ENCODE measurements around the gene MFSD6. TPM values are rescaled to one million over a fixed set of nuclear protein-coding genes. Genes with fewer than 3 reads are reported as not detected.

MFSD6 gene
- total RNA-seq, 2 donors from 2014 or later = 13.5 to 20.8 TPM

DNA sequence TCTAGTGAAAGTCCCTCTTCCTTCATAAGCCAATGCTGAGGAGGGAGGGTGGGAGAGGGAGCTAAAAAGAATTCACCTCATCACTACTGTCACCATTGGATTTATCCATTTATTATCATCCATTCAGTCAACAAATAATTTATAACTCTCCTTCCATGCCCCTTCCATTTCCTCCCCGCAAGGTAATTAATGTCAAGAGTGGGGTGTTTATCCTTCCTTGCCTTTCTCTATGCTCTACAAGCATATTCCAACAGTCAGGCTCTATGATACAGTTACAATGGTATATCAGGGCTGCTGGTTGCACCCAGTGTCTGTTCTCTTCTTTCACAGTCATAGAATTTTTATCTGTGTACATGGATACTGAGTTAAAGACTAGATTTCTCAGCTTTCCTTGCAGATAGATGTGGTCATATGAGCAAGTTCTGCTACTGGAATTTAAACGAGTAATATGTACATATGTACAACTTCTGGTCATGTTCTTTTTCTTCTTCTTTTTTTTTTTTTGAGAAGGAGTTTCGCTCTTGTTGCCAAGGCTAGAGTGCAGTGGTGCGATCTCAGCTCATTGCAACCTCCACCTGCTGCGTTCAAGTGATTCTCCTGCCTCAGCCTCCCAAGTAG, 5.1 kb upstream of the MFSD6 start:
- no peak for DNase-seq (ENCODE audit: low spot score)
- intact Hi-C loops (cut with DNase I) = no loop called here

DNA sequence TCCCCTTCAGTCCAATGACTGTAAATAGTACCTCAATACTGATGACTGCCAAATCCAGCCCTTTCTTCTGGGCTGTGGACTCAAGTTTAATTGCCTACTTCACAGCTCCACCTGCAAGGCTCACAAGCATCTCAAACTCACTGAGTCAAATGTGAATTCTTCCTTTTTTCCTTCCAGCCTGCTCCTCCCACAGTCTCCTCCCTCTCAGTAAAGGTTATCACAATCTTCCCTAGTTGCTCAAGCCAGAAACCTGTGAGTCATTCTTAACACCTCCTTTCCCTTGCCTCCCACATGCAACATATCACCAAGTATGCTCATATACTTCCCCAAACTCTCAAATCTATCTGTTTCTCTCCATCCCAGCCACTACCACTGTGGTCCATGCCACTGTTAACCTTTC, 3.7 kb upstream of the MFSD6 start:
- no peak for DNase-seq (ENCODE audit: low spot score)
- intact Hi-C loops (cut with DNase I) = no loop called here

DNA sequence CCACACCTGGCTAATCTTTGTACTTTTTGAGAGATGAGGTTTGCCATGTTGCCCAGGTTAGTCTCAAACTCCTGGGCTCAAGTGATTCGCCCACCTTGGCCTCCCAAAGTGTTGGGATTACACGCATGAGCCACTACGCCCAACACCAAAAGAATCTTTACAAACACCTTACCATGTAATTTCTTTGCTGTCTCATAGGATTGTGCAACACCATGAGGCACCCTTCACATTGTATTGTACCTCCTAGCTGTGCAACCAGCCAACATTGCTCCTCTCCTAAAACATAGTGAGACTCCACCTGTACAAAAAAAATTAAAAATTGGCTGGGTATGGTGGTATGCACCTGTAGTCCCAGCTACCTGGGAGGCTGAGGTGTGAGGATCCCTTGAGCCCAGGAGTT, 3.1 kb upstream of the MFSD6 start:
- DNase-seq (ENCODE audit: low spot score) = no peak
- intact Hi-C loops (cut with DNase I) = no loop called here

DNA sequence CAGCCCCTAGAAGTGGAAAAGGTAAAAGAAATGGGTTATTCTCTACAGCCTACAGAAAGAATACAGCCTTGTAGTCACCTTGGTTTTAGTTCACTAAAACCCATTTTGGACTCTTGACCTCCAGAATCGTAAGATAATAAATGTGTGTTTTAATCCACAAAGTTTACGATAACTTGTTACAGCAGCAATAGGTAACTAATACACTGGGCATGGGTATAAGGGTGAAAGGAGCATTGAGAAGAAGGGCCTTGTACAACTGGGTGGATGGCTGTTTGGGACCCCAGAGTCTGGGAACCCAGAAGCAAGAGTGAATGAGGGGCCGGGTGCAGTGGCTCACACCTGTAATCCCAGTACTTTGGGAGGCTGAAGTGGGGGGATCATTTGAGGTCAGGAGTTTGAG, 2.2 kb upstream of the MFSD6 start:
- DNase-seq (ENCODE audit: low spot score) = no peak
- intact Hi-C loops (cut with DNase I) = no loop called here

DNA sequence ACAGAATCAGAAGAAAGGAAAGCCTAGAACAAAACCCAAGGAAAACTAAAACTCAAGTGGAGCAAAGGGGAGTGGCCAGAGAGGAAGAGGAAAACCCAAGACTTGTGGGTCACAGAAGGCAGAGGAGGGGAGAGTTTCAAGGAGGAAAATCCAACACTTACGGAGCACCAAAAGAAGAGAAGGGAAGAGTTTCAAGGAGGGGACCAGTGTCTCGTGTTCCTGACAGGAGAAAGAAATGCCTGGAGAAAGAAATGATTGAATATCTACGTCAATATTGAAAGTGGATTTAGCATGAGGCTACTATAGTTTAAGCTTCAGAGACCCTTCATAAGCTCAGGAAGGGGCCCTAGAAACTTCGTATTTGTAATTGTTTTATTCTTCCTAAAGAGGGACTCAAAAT, 1.4 kb upstream of the MFSD6 start:
- intact Hi-C loops (cut with DNase I) = no loop called here
- DNase-seq (ENCODE audit: low spot score) = no peak

DNA sequence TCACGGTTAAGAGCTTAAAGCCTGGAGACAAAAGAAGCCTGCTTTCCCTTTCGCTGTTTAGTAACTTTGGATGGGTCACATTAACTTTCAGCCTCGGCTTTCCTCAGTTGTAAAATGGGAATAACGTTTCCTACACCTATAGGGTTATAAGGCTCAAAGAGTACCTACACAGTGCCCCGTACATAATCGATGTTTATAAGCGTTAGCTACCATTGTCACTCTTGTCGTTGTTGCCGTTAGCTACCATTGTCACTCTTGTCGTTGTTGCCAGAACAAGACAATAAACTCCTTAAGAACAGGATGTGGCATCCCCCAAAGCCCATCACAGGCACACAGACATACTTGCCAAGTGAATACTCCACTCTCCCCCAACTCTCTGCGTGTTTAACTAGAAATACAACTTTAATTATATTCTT, 901 bp upstream of the MFSD6 start:
- no peak for DNase-seq (ENCODE audit: low spot score)
- intact Hi-C loops (cut with DNase I) = no loop called here

DNA sequence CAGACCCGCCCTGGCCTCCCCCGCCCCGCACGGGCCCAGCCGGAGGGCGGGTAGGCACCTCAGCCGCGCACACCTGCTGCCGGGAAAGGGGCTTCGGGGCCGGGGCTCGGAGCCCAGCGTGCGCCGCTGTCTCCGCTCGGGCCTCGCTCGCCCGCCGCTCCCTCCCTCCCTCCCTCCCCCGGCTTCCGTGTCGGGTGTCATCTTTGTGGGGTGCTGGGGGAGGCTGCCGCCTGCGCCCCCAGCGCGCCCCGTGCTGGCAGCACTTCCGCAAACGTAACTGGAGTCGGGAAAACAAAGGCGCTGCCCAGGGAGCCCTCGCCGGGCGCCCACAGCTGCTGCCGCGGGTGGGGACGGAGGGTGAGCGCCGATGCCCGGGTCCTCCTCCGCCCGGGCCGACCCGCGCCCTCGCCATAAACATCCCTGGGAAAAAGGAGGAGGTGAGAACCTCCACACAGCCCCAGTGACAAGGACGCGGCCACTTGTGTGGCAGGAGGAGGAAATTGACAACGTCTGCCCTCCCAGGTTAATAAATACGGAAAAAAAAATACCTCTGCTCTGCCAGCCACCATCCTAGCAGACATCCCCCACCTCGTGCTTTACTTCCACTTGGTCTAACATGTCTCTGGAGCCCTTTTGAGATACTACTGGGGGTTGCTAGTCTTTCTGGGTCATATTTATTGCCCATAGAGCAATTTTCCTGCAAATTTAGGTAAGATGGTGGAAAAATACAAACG, 550 bp downstream of the MFSD6 start:
- intact Hi-C loops (cut with DNase I) = no loop called here
- peak; percentile 83 for DNase-seq (ENCODE audit: low spot score)

DNA sequence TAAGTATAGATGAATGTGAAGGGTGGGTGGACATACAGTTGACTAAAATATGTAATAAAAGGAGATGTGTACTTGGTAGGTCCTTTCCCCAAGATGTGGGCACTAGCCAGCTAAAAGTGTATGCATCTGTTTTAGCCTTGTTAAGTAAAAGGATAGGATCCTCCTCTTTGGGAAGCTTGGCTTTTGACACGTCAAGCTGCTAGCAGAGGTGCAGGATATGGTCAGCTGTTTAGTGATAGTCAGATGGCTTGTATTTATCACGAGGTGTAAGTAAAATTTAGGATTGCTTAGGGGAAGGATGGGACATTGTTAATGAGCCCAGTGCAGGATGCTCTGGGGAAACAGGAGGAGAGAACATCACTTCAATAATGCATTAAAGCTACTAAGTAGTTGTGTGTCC, 1.5 kb downstream of the MFSD6 start:
- DNase-seq (ENCODE audit: low spot score) = no peak

DNA sequence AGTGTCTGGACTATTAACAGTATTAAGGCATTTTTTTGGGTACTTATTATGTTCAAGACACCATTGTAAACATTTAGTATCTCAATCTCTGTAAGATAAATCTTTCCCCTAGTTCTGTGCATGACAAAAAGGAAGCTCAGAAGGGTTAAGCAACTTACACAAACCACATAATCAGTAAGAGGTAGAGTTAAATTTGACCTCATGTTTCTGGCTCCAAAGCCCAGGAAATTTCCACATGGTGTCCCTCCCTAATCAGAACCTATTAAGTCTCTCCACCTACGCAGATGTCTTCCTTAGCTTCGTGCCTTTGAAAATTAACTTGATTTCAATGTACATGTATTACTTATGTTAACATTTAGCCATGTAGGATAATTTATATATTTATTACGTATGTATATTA, 2.0 kb downstream of the MFSD6 start:
- DNase-seq (ENCODE audit: low spot score) = no peak
- intact Hi-C loops (cut with DNase I) = no loop called here

More for the DNA sequence above, 1.5 kb downstream of the MFSD6 start:
- intact Hi-C loops (cut with DNase I) = no loop called here

DNA sequence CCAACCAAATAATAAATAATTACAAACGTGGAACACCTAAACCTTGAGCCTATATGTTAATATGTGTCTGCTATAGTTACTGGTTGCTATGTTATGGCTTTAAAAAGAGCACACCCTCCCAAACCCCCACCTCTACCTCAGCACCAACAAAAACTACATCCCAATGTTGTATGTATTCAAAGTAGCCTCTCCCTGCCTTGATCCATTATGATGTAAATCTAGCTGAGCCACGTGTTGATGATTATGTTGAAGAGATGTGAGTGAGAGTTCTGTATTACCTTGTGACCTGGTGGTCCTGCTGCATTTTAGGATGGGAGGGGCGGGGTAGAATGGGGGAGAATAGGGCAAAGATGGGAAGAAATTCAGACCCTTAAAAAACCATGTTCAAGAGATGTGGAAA, 4.8 kb downstream of the MFSD6 start:
- intact Hi-C loops (cut with DNase I) = no loop called here
- no peak for DNase-seq (ENCODE audit: low spot score)

DNA sequence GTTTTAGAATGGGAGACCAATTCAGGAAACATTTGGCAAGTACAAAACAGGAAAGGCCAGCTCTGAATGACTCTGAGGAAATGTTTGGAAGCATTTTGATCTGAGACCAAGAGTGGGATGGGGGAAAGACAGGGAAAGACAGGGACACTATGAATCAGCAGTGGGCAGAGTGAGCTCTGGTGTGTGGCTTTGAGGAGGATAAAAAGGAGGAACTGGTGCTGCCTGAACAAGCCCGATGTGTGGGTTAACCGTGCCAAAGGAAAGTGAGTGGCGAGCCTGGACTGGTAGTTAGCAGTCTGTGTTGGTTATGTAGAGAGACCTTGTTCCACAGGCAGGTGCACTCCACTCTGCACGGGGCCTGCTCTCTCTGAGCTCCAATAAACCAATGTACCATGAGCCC, 5.3 kb downstream of the MFSD6 start:
- DNase-seq (ENCODE audit: low spot score) = no peak

DNA sequence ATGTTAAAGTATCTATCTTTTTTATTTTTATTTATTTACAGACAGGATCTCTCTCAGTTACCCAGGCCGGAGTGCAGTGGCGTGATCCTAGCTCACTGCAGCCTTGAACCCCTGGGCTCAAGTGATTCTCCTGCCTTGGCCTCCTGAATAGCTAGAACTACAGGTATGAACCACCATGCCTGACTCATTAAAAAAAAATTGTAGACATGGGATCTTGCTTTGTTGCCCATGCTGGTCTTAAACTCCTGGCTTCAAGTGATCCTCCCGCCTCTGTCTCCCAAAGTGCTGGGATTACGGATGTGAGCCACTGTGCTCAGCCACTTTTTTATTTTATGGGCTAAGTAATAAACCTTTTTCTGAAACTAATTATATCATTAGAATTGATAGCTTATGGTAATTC, 7.1 kb downstream of the MFSD6 start:
- DNase-seq (ENCODE audit: low spot score) = no peak
- intact Hi-C loops (cut with DNase I) = no loop called here

More for the DNA sequence above, 5.3 kb downstream of the MFSD6 start:
- intact Hi-C loops (cut with DNase I) = no loop called here

DNA sequence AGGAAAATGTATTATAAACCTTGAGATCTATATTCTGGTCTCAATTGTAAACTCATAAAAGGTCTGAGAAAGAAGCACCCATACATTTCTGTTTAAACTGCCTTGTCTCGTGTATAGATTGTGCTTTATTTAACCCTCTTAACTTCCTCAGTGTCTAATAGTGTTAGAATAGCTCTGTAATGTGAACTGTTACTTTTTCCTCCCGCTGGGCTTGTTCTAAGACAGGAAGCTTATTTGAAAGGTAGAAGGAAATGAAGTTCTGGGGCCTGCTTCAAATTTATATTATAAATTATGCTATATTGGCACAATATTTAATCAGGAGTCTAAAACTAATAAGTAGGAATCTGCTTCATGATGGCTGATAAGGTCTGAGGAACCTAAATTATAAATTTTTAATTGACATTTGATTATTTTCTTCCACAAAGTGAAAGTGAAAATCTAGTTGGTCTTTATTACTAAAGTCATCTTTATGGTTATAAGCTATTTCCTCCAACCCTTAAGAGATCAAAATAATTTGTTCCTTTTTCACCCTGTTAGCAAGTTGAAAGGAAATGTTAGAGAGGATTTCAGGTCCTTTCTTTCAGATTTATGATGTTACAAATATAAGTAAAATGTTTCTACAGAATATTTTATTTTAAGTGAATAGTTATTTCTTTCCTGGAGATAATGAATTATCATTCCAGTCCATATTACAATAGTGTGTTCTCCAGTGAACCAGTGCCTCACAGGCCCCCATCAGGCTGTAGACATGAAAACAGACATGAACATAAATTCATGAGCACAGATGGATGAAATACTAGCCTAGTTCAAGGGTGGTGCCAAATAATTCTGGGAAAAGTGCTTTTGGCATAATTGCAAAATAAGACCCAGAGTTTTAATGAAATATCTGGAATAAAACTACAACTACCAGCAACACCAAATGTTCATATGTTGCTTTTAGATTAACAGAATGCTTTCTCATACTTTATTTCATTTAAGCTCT, 7.9 kb downstream of the MFSD6 start:
- intact Hi-C loops (cut with DNase I) = no loop called here
- no peak for DNase-seq (ENCODE audit: low spot score)

DNA sequence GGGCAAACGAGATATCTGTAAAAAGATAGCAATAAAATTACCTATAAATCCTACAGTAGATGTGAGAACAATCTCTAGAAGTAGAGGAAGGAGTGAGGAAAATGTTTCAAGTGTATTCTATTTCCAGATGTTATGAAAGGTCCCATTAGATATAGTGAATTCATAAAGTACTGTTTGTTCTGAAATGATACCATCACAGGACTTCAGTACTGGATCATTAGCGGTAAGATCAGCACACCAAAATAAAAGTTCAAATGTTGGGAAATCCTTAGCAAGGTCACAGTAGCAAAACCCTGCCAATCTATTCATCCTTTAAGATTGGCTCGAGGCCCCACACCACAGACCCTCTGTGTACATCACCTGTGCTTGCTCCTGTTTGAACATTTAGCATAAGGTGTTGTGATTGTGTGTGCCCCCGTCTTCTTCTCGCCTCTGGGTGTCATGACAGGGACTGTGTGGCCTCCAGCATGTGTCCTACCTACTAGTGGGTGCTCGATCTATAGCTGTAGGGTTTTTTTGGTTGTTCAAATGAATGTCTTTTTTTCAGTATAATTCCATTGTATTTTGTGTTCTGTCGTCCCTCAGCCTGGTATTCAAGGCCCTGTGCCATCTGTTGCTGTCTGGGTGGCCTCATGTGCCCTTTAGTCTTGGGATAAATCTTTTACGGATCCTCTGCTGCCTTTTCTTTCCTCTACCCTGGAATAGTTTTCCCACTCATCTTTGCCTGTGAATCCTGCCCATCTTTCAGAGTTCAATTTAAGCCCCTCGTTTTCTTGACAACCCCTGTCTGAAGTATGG, 9.1 kb downstream of the MFSD6 start:
- no peak for DNase-seq (ENCODE audit: low spot score)
- intact Hi-C loops (cut with DNase I) = no loop called here

DNA sequence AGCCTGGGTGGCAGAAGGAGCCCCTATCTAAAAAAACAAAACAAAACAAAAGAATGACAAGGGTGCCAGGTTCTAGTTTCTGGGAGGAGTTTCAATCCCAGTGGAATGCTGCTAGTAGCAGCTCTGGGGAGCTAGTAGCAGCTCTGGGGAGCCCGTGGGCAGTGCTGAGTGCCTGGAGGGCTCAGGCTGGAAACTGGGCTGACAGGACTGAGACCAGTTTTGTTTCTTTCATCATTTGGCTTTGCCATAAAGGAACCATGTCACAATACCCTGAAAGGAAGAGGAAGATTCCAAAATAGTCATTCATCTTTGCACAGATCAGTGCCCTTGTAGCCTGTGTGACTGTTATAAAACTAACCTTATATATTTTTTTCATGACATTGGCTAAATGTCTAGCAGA, 10.6 kb downstream of the MFSD6 start:
- intact Hi-C loops (cut with DNase I) = no loop called here

DNA sequence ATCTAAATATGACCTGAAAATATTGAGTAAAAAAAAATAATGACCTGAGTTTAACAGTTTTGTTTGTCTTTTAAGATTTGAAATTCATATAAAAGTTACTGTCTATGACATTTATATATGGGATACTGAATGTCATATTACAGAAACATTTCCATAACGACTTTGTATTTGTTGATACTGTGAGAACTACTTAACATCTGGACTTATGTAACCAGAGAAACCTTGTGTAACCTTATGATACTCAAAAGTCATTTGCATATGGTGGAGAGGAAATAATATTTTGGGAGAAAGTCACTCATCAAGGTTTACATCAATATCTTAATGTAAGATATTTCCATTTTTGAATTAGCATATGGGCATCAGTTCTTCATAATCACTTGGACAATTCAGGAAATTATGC, 12.6 kb downstream of the MFSD6 start:
- intact Hi-C loops (cut with DNase I) = no loop called here
- DNase-seq (ENCODE audit: low spot score) = no peak

More for the DNA sequence above, 10.6 kb downstream of the MFSD6 start:
- DNase-seq (ENCODE audit: low spot score) = no peak

DNA sequence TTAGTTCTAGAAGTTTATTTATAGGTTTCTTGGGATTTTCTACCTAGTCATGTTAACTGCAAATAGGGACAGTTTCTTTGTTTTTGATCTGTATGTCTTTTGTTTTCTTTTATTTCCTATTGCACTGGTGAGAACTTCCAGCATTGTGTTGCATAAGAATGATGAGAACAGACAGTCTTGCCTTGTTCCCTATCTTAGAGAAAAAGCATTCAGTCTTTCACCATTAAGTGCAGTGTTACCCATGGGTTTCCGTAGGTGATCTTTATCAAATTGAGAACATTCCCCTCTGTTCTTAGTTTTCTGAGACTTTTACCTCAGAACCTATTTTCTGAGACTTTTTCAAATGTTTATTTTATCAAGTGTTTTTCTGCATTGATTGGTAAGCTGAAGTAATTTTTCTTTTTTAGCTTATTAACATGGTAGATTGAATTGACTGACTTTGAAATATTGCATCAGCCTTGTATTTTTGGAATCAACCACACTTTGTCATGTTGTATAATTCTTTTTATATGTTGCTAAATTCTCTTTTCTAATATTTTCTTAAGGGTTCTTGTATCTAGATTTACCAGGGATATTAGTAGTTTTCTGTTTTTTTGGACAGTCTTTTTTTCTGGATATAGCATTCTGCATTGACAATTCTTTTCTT, 17.2 kb downstream of the MFSD6 start:
- no peak for DNase-seq (ENCODE audit: low spot score)
- intact Hi-C loops (cut with DNase I) = no loop called here

DNA sequence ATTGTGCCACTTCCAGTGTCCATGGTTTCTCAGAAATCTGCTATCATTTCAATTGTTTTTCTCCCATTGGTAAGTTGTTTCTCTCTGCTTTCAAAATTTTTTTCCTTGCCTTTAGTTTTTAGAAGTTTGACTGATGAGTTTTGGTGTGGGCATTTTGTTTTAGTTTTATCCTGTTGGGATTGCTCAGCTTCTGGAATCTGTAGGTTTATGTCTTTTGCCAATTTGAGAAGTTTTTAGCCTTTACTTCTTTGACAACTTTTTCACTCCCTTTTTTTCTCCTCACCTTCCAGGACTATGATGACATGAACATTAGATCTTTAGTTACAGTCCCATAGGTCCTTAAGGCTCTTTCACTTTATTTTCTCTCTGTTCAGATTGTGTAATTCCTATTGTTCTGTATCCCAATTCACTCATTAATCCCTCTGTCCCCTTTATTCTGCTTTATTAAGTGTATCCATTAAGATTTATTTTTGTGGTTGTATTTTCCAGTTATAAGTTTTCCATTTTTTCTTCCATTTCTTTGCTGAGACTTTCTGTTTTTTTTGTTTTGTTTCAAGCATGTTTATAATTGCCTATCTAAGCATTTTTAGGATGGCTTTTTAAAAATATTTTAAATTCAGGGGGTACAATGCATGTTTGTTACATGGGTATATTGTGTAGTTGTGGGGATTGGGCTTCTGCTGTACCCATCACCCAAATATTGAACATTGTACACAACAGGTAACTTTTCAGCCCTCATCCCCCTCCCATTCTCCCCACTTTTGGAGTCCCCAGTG, 17.9 kb downstream of the MFSD6 start:
- DNase-seq (ENCODE audit: low spot score) = no peak
- intact Hi-C loops (cut with DNase I) = no loop called here

Measured in posterior vena cava (tissue), 2 donors.